HEK293 (cell line): ENCODE results near the gene METTL3.

Experiments
- CTCF ChIA-PET: fragments of 350-600 bp; formaldehyde crosslinking; extraction: SDS; loops from one replicate; lab custom pipeline; 2021; ENCODE audit warnings: antibody characterized with exemption; lab: Yijun Ruan, JAX
- POLR2A ChIA-PET: fragments of 300-600 bp; formaldehyde crosslinking; extraction: SDS; loops from one replicate; lab custom pipeline; 2020; ENCODE audit warnings: antibody characterized with exemption, inconsistent platforms; lab: Yijun Ruan, JAX
- H3K27ac ChIP-seq: fragments of 200-500 bp; sonication (Bioruptor generic); 2 replicates; pipeline ENCODE4 v1.5.1; 2014; ENCODE audit warnings: low read depth, low read length, control low read depth, inconsistent platforms; ENCODE audit errors: extremely low read depth
- H3K36me3 ChIP-seq, 2 experiments: fragments of 200-500 bp in 1 of 2; sonication (Bioruptor generic) in 1 of 2; 1 replicate in 1 of 2; 2 replicates in 1 of 2; pipeline ENCODE4 v1.5.1; 2014 to 2017; ENCODE audit warnings: inconsistent platforms in 2 of 2, low read length in 2 of 2; ENCODE audit not compliant: control insufficient read depth in 2 of 2, insufficient read depth in 1 of 2
- H3K4me1 ChIP-seq: fragments of 200-500 bp; sonication (Bioruptor generic); 2 replicates; pipeline ENCODE4 v1.5.1; 2014; ENCODE audit warnings: mild to moderate bottlenecking, low read length, inconsistent platforms; ENCODE audit not compliant: control insufficient read depth, insufficient read depth
- H3K4me3 ChIP-seq: 2 replicates; pipeline ENCODE4 v1.5.1; 2011; ENCODE audit warnings: low read depth, mild to moderate bottlenecking, control low read depth, low read length, moderate library complexity
- H3K9me3 ChIP-seq: fragments of 200-500 bp; sonication (Bioruptor generic); 2 replicates; pipeline ENCODE4 v1.5.1; 2014; ENCODE audit warnings: low read depth, low read length, inconsistent platforms; ENCODE audit not compliant: control insufficient read depth, insufficient read depth
- BCL11B ChIP-seq: fragments of 450-650 bp; formaldehyde crosslinking; IDR thresholded peaks from 2 replicates; pipeline ENCODE4 v1.5.1; 2016; ENCODE audit warnings: low read depth, missing biosample characterization, missing genetic modification characterization
- HOXA7 ChIP-seq: sonication (generic); formaldehyde crosslinking; IDR thresholded peaks from 2 replicates; pipeline ENCODE4 v1.8.1; 2022; ENCODE audit warnings: missing genetic modification reagents, borderline replicate concordance
- SALL2 ChIP-seq: fragments of 450-650 bp; formaldehyde crosslinking; IDR thresholded peaks from 2 replicates; pipeline ENCODE4 v1.5.0; 2017; ENCODE audit warnings: missing biosample characterization, mild to moderate bottlenecking, missing genetic modification characterization, borderline replicate concordance
- SETDB1 ChIP-seq: IDR thresholded peaks from one replicate; pipeline ENCODE4 v1.6.1; 2017; ENCODE audit warnings: mild to moderate bottlenecking, low read length, moderate library complexity, mixed read lengths; ENCODE audit not compliant: insufficient read length
- YY2 ChIP-seq: fragments of 450-650 bp; formaldehyde crosslinking; IDR thresholded peaks from 2 replicates; pipeline ENCODE4 v1.5.1; 2016; ENCODE audit warnings: missing biosample characterization, missing genetic modification characterization
- ZBTB17 ChIP-seq: fragments of 450-650 bp; formaldehyde crosslinking; IDR thresholded peaks from 2 replicates; pipeline ENCODE4 v1.5.1; 2016; ENCODE audit warnings: missing biosample characterization, missing genetic modification characterization
- ZFP69B ChIP-seq: fragments of 450-650 bp; formaldehyde crosslinking; IDR thresholded peaks from 2 replicates; pipeline ENCODE4 v1.5.1; 2016; ENCODE audit warnings: missing biosample characterization, missing genetic modification characterization
- ZNF140 ChIP-seq: fragments of 450-650 bp; formaldehyde crosslinking; IDR thresholded peaks from 2 replicates; pipeline ENCODE4 v1.5.1; 2016; ENCODE audit warnings: missing biosample characterization, missing genetic modification characterization
- ZNF274 ChIP-seq, 2 experiments: fragments of 200-500 bp in 1 of 2; fragments of 450-650 bp in 1 of 2; sonication (Bioruptor generic) in 1 of 2; formaldehyde crosslinking in 1 of 2; IDR thresholded peaks; 2 replicates each; pipeline versions ENCODE4 v1.5.1 to v1.6.1; 2014 to 2016; ENCODE audit warnings: borderline replicate concordance in 1 of 2, inconsistent platforms in 1 of 2, low read length in 1 of 2, missing biosample characterization in 1 of 2, missing genetic modification characterization in 1 of 2
- ZNF416 ChIP-seq: fragments of 450-650 bp; formaldehyde crosslinking; IDR thresholded peaks from 2 replicates; pipeline ENCODE4 v1.5.1; 2016; ENCODE audit warnings: missing biosample characterization, missing genetic modification characterization
- ZNF510 ChIP-seq: fragments of 450-650 bp; formaldehyde crosslinking; IDR thresholded peaks from 2 replicates; pipeline ENCODE4 v1.5.1; 2018; ENCODE audit warnings: mild to moderate bottlenecking, missing genetic modification characterization, missing biosample characterization; ENCODE audit not compliant: insufficient replicate concordance
- ZNF600 ChIP-seq: fragments of 450-650 bp; formaldehyde crosslinking; IDR thresholded peaks from 2 replicates; pipeline ENCODE4 v1.5.1; 2016; ENCODE audit warnings: missing biosample characterization, missing genetic modification characterization
- ZNF626 ChIP-seq: fragments of 450-650 bp; sonication (Bioruptor Pico); formaldehyde crosslinking; IDR thresholded peaks from 2 replicates; pipeline ENCODE4 v1.5.1; 2018; ENCODE audit warnings: missing biosample characterization, missing genetic modification characterization, inconsistent platforms
- ZNF629 ChIP-seq: fragments of 450-650 bp; formaldehyde crosslinking; IDR thresholded peaks from 2 replicates; pipeline ENCODE4 v1.5.1; 2017; ENCODE audit warnings: missing biosample characterization, missing genetic modification characterization
- ZNF76 ChIP-seq: fragments of 450-650 bp; formaldehyde crosslinking; IDR thresholded peaks from 2 replicates; pipeline ENCODE4; 2016; ENCODE audit warnings: low read depth, missing biosample characterization, missing genetic modification characterization, borderline replicate concordance
- ZNF837 ChIP-seq: fragments of 450-650 bp; formaldehyde crosslinking; IDR thresholded peaks from 2 replicates; pipeline ENCODE4 v1.5.1; 2016; ENCODE audit warnings: missing biosample characterization, missing genetic modification characterization
- ZNF843 ChIP-seq: fragments of 450-650 bp; formaldehyde crosslinking; IDR thresholded peaks from 2 replicates; pipeline ENCODE4 v1.5.1; 2016; ENCODE audit warnings: missing biosample characterization, missing genetic modification characterization
- ZSCAN16 ChIP-seq: fragments of 450-650 bp; formaldehyde crosslinking; IDR thresholded peaks from 2 replicates; pipeline ENCODE4 v1.5.1; 2016; ENCODE audit warnings: missing biosample characterization, missing genetic modification characterization
- TF ChIP-seq, protein P1 (sequence below): fragments of 450-650 bp; formaldehyde crosslinking; optimal IDR thresholded peaks from 2 replicates; pipeline ENCODE3; 2016; ENCODE audit warnings: missing biosample characterization, mild to moderate bottlenecking, missing genetic modification characterization
- TF ChIP-seq, protein P2 (sequence below): fragments of 450-650 bp; formaldehyde crosslinking; IDR thresholded peaks from 2 replicates; pipeline ENCODE4 v1.5.1; 2017; ENCODE audit warnings: missing biosample characterization, missing genetic modification characterization
- TF ChIP-seq, protein P3 (sequence below): fragments of 450-650 bp; formaldehyde crosslinking; IDR thresholded peaks from 2 replicates; pipeline ENCODE4 v1.5.1; 2016; ENCODE audit warnings: missing biosample characterization, missing genetic modification characterization
- TF ChIP-seq, protein P4 (sequence below): fragments of 450-650 bp; IDR thresholded peaks from 2 replicates; pipeline ENCODE4 v1.5.1; 2018; ENCODE audit warnings: missing biosample characterization, mild to moderate bottlenecking, missing genetic modification characterization
- TF ChIP-seq, protein P5 (sequence below): fragments of 450-650 bp; formaldehyde crosslinking; IDR thresholded peaks from 2 replicates; pipeline ENCODE4 v1.5.1; 2016; ENCODE audit warnings: missing biosample characterization, missing genetic modification characterization
- TF ChIP-seq, protein P6 (sequence below): fragments of 450-650 bp; formaldehyde crosslinking; IDR thresholded peaks from 2 replicates; pipeline ENCODE4 v1.5.1; 2016; ENCODE audit warnings: missing biosample characterization, missing genetic modification characterization
- TF ChIP-seq, protein P7 (sequence below): sonication (generic); formaldehyde crosslinking; IDR thresholded peaks from 2 replicates; pipeline ENCODE4 v1.8.1; 2022; ENCODE audit warnings: mild to moderate bottlenecking, moderate library complexity, missing genetic modification reagents
- TF ChIP-seq, protein P8 (sequence below): fragments of 450-650 bp; formaldehyde crosslinking; IDR thresholded peaks from 2 replicates; pipeline ENCODE4 v1.5.1; 2016; ENCODE audit warnings: missing biosample characterization, missing genetic modification characterization

The METTL3 gene

DNA sequence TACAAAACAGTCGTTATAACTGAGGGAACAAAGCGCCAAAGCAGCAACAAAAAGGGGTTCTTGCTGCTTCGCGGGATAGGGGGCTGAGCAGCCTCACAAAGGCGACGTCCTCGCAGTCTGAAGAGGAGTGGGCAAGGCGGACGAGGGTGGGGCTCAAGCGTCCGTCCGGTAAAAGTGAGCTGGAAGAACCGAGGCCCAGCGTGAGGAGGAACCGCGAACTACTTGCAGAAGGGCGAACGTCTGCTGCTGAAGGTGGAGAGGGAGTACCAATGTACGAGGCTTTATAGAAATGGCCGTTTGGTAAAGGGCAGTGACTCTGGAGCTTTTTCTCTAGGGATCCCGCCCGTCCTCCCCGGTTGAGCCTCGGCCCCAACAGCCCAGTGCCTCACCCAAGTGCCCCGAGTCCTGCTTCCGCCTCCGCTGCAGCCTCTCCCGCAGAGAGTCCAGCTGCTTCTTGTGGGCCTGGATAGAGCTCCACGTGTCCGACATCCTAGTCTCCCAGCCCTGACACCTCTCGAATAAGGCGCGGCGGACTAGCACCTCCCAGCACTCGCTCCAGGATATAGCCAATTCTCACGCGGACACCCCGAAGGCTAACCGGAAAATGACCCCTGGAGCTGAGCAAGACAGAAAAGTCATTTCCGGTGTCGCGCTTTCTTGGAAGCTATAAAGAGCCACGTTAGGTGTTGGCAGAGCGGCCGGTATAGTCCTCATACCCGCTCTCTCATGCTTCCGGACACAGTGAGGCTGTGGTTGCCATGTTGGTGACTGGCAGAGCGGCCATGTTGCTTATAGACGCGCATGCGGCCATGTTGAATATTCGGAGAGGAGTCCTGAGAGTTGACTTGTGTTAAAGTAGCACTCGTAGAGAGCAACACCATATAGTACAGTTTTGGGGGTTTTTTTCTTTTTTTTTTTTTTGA is at the start of gene METTL3:
Gene METTL3 (minus strand): TSS at position 606 of the 923 bp plus-strand sequence. CDS start 117 bp downstream, at position 489.
- peak within 1 kb of the TSS; percentile 72 for H3K27ac ChIP-seq
- 0 out of 2 replicates have a peak, but pooled peaks cover 4% of the 10 kb centered on the region for H3K4me1 ChIP-seq
- CTCF ChIA-PET, result interaction anchor here (0.6 to 3.2 kb wide), 5 partner anchors 9 to 412 kb away, joined by 4 to 21 read pairs (median 7); partner anchors contain the start of gene CHD8
- peaks cover 18 to 23% of the 10 kb centered on the region in 2 experiments; a peak in 2 of 3 replicates for H3K36me3 ChIP-seq
- no peaks in the 10 kb centered on the region for H3K9me3 ChIP-seq
- H3K4me3 ChIP-seq, result peak within 1 kb of the TSS; percentile 77
- POLR2A ChIA-PET, result interaction anchor here (0.6 to 3.1 kb wide), 19 partner anchors 8 to 134 kb away, joined by 3 to 71 read pairs (median 4); partner anchors contain the start of genes CHD8, RAB2B, SALL2 and TOX4
- TF ChIP-seq, protein P1, sequence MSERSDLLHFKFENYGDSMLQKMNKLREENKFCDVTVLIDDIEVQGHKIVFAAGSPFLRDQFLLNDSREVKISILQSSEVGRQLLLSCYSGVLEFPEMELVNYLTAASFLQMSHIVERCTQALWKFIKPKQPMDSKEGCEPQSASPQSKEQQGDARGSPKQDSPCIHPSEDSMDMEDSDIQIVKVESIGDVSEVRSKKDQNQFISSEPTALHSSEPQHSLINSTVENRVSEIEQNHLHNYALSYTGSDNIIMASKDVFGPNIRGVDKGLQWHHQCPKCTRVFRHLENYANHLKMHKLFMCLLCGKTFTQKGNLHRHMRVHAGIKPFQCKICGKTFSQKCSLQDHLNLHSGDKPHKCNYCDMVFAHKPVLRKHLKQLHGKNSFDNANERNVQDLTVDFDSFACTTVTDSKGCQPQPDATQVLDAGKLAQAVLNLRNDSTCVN (tag by site-specific recombination), result peak; percentile 82
- TF ChIP-seq SALL2 (tag by site-specific recombination), result no peak
- TF ChIP-seq, protein P2, sequence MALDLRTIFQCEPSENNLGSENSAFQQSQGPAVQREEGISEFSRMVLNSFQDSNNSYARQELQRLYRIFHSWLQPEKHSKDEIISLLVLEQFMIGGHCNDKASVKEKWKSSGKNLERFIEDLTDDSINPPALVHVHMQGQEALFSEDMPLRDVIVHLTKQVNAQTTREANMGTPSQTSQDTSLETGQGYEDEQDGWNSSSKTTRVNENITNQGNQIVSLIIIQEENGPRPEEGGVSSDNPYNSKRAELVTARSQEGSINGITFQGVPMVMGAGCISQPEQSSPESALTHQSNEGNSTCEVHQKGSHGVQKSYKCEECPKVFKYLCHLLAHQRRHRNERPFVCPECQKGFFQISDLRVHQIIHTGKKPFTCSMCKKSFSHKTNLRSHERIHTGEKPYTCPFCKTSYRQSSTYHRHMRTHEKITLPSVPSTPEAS (tag by site-specific recombination), result no peak
- TF ChIP-seq ZNF416 (tag by site-specific recombination), result no peak
- TF ChIP-seq, protein P3, sequence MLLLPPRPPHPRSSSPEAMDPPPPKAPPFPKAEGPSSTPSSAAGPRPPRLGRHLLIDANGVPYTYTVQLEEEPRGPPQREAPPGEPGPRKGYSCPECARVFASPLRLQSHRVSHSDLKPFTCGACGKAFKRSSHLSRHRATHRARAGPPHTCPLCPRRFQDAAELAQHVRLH (tag by site-specific recombination), result peak; percentile 100
- TF ChIP-seq ZNF837, result no peak
- TF ChIP-seq ZNF140 (tag by site-specific recombination), result no peak
- TF ChIP-seq BCL11B, result peak; percentile 71
- no peak for TF ChIP-seq SETDB1
- TF ChIP-seq ZNF76 (tag by site-specific recombination), result peak; percentile 91
- TF ChIP-seq ZNF843 (tag by site-specific recombination), result no peak
- peak; percentile 10; the same call in 1 of the 2 replicates for TF ChIP-seq ZFP69B (tag by site-specific recombination)
- TF ChIP-seq YY2, result peak; percentile 96
- TF ChIP-seq, protein P4, sequence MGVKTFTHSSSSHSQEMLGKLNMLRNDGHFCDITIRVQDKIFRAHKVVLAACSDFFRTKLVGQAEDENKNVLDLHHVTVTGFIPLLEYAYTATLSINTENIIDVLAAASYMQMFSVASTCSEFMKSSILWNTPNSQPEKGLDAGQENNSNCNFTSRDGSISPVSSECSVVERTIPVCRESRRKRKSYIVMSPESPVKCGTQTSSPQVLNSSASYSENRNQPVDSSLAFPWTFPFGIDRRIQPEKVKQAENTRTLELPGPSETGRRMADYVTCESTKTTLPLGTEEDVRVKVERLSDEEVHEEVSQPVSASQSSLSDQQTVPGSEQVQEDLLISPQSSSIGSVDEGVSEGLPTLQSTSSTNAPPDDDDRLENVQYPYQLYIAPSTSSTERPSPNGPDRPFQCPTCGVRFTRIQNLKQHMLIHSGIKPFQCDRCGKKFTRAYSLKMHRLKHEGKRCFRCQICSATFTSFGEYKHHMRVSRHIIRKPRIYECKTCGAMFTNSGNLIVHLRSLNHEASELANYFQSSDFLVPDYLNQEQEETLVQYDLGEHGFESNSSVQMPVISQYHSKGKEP (tag by site-specific recombination), result no peak
- TF ChIP-seq ZNF600 (tag by site-specific recombination), result 0 out of 2 replicates have a peak, but pooled peaks have one; percentile 34
- TF ChIP-seq ZNF510 (tag by site-specific recombination), result no peak
- no peak for TF ChIP-seq ZNF274 (IDR thresholded peaks at IDR 0.05; ENCODE audit: low read length)
- no peak for TF ChIP-seq ZNF274 (tag by site-specific recombination; IDR thresholded peaks at IDR 0.05; ENCODE audit: borderline replicate concordance)
- no peak for TF ChIP-seq ZNF626
- TF ChIP-seq, protein P5, sequence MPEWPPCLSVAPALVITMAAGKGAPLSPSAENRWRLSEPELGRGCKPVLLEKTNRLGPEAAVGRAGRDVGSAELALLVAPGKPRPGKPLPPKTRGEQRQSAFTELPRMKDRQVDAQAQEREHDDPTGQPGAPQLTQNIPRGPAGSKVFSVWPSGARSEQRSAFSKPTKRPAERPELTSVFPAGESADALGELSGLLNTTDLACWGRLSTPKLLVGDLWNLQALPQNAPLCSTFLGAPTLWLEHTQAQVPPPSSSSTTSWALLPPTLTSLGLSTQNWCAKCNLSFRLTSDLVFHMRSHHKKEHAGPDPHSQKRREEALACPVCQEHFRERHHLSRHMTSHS, result no peak
- TF ChIP-seq, protein P6, sequence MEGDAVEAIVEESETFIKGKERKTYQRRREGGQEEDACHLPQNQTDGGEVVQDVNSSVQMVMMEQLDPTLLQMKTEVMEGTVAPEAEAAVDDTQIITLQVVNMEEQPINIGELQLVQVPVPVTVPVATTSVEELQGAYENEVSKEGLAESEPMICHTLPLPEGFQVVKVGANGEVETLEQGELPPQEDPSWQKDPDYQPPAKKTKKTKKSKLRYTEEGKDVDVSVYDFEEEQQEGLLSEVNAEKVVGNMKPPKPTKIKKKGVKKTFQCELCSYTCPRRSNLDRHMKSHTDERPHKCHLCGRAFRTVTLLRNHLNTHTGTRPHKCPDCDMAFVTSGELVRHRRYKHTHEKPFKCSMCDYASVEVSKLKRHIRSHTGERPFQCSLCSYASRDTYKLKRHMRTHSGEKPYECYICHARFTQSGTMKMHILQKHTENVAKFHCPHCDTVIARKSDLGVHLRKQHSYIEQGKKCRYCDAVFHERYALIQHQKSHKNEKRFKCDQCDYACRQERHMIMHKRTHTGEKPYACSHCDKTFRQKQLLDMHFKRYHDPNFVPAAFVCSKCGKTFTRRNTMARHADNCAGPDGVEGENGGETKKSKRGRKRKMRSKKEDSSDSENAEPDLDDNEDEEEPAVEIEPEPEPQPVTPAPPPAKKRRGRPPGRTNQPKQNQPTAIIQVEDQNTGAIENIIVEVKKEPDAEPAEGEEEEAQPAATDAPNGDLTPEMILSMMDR (tag by site-specific recombination), result peak; percentile 26; the same call in 1 of the 2 replicates
- TF ChIP-seq ZBTB17 (tag by site-specific recombination), result peak; percentile 95
- no peak for TF ChIP-seq ZSCAN16 (tag by site-specific recombination)
- TF ChIP-seq, protein P7, sequence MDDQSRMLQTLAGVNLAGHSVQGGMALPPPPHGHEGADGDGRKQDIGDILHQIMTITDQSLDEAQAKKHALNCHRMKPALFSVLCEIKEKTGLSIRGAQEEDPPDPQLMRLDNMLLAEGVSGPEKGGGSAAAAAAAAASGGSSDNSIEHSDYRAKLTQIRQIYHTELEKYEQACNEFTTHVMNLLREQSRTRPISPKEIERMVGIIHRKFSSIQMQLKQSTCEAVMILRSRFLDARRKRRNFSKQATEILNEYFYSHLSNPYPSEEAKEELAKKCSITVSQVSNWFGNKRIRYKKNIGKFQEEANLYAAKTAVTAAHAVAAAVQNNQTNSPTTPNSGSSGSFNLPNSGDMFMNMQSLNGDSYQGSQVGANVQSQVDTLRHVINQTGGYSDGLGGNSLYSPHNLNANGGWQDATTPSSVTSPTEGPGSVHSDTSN (CRISPR knock-in tag), result 0 out of 2 replicates have a peak, but pooled peaks have one; percentile 29
- TF ChIP-seq, protein P8, sequence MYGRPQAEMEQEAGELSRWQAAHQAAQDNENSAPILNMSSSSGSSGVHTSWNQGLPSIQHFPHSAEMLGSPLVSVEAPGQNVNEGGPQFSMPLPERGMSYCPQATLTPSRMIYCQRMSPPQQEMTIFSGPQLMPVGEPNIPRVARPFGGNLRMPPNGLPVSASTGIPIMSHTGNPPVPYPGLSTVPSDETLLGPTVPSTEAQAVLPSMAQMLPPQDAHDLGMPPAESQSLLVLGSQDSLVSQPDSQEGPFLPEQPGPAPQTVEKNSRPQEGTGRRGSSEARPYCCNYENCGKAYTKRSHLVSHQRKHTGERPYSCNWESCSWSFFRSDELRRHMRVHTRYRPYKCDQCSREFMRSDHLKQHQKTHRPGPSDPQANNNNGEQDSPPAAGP (tag by site-specific recombination), result peak; percentile 53; the same call in 1 of the 2 replicates
- TF ChIP-seq HOXA7 (CRISPR knock-in tag), result no peak
- peak; percentile 86 for TF ChIP-seq ZNF629 (tag by site-specific recombination)
